HG03469 (cell line): ENCODE measurements around the gene NRXN3.

Experiments
- ATAC-seq: cut with Tn5 transposase; IDR thresholded peaks from one replicate; pipeline ENCODE4 v1.9.1; 2021; ENCODE audit warnings: mild to moderate bottlenecking, moderate library complexity, moderate number of reproducible peaks; ENCODE audit not compliant: unreplicated experiment

NRXN3 gene

GRCh38 chr14:79175671-79176070 is 1005.5 kb downstream of the NRXN3 start:
- ATAC-seq, result no peak

- ATAC-seq, result no peak
Measured at GRCh38 chr14:79177106-79177505, 1006.9 kb downstream of the NRXN3 start.

- ATAC-seq, result no peak
Measured at GRCh38 chr14:79178719-79179118, 1008.5 kb downstream of the NRXN3 start.

DNA sequence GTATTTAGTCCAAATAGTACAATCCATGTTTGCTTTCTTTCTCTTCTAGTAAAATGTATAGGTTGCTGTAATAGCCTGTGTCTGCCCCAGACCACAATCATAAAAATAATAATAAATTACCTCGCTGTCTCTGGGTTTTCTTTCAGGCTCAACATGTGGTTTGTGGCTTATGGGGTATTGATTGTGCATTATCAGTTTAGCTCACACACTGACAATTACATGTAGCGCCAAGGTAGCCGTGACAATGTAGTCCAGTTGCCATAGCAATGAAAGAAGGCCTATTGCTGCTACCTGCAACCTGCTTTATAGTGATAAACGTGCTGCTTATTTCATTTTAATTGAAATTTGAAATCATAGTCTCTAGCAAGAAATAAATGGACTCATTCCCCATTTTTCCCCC is 1009.8 kb downstream of the NRXN3 start:
- ATAC-seq, result no peak

DNA sequence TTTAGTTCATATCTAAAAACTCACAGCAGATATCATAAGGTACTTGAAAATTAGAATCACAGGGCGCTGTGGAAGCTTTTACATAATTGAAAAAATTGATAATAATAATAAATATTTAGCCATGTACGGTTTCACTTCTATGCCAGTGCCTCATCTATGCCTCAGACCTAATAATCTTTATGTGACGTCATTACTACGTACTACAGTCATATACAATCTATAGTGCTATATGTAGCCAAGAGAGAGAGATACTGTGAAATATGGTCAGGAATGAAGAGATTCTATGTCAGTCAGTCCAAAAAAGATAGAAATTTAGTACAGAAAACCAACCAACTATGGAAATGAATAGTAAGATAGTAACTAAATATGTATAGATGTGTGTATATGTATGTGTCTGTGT is 1010.5 kb downstream of the NRXN3 start:
- ATAC-seq, result no peak

GRCh38 chr14:79186523-79186922 is 1016.4 kb downstream of the NRXN3 start:
- ATAC-seq, result no peak

DNA sequence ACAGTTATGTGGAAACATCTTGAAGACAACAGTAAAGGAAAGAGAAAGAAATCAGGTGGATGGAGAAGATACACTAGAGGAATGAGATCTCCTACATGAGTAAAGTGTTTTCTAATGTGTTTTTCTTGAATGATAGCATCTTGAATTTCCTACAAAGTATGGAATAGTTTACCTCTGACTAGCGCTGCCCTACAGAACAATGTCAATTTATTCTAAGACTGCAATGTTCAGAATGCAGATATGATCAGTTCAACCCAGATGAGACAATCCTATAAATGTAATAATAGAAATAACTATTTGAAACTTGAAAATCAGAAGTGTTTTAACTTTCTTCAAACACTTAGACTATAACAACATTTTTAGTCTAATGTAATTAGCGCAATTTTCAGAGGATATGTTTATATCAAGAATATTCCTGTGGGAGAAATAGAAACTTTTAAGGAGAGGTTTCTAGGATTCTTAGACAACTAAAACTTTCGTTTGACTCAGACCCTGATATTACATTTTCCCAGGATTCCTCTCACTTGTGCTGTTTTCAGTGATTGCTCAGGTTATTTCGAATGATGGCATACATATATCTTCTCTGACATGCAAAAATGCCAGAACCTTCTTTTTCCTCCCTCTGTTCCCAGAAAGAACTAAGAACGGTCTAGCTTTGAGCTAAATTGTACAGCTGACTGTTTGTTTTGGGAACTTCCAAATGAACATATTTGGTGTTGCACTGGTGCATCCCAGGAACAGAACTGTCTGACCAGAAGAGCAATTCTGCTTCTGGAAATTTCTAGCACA is 1023.7 kb downstream of the NRXN3 start:
- no peak for ATAC-seq

DNA sequence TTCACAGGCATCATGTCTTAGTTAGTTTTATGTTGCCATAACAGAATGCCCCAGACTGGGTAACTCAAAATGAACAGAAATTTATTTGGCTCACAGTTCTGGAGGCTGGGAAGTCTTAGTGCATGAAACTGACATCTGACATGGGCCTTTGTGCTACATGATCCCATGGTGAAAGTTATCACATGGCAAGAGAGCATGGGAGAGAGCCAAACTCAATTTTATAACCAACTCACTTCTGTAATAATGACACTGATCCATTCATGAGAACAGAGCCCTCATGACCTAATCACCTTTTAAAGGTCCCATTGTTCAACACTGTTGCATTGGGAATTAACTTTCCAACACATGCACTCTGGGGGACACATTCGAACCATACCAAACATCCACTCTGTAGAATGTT is 1026.0 kb downstream of the NRXN3 start:
- no peak for ATAC-seq

- ATAC-seq, result no peak
Measured at GRCh38 chr14:79197516-79197915, 1027.3 kb downstream of the NRXN3 start.

DNA sequence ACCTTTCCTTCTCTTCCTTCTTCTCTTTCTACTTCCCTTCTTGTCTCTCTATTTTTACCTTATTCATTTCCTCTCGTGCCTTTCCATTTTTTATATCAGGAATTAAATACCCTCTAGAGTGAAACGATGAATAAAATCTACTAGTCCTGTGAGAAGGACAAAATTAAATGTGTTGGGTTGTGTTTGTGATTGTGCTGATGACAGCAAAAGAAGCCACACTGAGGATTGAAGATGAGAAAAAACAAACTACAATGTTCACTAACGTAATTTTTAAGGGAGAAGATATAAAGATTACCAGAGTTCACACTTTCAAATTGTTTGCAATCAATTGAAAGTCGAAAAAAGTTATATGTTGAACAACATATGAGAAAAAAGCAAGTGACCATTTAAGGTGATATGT is 1029.0 kb downstream of the NRXN3 start:
- ATAC-seq, result no peak

DNA sequence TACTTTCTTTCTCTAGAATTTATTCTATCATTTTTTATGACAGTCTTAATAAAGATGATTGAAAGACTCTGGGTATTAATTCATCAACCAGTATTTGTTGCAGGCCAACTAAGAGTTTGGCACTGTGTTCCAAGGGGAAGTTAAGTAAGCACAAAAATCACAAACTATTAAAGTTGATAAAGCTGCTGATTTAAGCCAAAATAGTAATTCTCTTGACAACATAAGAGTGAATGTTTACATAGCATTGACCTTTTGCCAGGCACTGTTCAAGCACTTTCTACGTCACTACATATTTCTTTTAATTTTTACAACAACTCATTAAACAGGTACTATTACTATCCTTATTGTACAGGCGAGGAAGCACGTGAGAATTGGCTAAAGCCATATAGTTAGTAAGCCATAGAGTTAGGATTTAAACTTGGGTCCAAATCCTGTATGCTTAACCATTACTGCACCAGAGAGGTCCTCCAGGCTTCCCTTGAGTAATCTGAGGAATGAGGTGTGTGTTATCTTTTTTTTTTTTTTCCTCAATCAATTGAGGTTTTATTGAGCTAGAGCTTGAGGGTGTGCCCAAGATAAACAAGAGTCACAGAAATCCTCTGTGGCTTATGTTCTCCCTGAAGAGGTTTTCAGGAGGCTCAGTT is 1031.5 kb downstream of the NRXN3 start:
- ATAC-seq, result no peak

DNA sequence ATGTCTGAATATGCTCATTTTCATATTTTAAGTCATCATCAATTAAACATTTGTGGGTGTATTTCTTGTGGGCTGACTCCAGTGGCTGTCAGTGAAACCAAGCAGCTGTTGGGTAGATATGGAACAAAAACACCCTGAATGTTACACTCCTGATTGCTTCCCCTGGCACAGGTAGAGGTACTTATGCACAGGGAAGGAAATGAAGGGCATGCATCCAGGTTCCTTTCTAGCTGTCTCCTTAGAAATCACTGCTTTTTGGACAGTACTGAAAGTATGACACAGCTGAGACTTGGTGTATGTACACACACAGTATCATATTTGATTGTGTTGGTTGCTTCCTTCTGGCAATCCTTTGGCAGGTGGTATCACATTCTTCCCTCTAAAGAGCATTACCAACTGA is 1034.4 kb downstream of the NRXN3 start:
- no peak for ATAC-seq

DNA sequence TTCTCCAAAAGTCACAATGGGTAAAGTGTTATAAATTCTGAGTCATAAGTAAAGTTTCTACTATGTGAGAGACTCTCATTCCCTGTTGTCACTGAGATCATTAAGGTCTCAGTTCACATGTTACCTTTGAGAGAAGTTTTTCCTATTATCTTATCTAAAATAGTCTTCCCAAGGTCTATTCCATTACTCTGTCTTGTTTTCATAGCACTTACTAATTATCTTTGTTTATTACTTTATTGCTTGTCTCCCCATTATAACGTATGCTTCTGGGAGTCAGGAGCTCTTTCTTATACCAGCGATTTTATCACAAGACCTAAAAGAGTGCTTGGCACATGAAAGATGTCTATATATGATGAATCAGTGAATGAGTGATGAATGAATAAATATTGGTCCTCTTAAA is 1039.2 kb downstream of the NRXN3 start:
- ATAC-seq, result no peak

- no peak for ATAC-seq
Measured at GRCh38 chr14:79225815-79226214, 1055.6 kb downstream of the NRXN3 start.

GRCh38 chr14:79229383-79229909 is 1059.3 kb downstream of the NRXN3 start:
- no peak for ATAC-seq

DNA sequence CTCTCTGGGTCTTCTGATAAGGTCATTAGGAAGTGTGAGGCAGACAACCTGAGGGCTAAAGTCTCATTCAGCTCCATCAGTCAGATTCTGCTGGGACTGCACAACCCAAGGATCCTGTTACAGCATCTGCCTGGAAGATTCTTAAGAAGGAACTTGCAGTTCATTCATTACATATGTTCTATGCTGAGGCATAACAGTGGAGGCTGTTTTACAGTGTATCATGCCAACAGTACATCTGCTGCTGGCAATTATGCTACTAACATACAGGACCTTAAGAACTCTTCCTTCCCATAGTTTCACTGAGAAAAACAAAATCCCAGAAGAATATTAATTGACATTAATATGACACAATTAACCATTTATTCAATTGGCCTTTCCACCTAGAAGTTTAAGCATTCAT is 1072.5 kb downstream of the NRXN3 start:
- ATAC-seq, result no peak

DNA sequence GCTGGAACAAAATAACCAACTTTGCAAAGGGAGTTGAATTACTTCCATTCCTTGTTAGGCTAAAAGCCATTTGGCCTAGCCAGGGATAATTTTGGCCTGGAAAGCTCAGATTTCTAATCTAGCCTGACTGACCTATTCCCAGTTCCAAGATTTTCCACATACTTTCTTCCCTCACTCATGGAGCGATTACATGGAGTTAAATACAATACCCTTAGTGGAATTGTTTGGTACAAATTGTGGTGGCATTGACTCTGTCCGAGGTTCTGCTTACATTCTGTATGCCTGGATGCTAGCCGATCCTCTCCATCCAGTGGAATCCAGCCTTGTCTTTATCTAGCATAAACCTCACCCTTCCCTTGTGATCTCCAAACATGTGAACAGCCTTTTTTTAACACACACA is 1076.0 kb downstream of the NRXN3 start:
- no peak for ATAC-seq

- ATAC-seq, result no peak
Measured at GRCh38 chr14:79248126-79248525, 1078.0 kb downstream of the NRXN3 start.

- ATAC-seq, result no peak
Measured at GRCh38 chr14:79248771-79249170, 1078.6 kb downstream of the NRXN3 start.

GRCh38 chr14:79251278-79251677 is 1081.1 kb downstream of the NRXN3 start:
- no peak for ATAC-seq

GRCh38 chr14:79253576-79253975 is 1083.4 kb downstream of the NRXN3 start:
- no peak for ATAC-seq

DNA sequence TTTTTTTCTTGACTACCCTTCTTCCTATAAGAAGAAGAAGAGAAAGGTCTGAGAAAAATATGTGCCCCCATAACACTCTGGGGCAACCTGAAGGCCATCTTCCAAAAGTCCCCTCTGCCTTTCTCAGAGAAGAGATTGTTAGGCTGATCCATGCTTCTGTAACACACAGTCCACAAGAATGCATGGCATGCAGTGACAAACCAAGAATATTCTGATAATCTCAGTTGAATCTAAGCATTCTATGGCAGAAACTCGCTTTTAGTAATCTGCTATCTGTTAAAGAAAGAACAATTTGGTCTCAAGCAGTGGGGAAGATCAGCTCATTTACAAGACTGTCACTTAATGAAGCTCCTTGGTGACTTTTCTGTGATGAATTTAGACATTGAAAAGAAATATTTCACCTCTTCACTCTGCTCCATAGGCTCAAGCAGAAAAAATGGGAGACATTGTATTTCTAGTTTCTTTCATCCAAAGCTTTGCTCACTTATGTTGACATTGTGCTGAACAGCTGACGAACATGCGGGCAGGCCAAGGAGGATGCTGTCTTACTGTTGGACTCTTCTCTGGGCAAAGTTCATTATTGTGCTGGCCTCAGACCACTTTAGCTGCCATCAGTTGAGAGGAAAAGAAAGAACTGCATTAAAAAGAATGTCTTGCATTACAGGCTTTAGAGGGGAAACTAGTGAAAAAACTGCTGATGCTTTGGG is 1084.0 kb downstream of the NRXN3 start:
- ATAC-seq, result no peak
